Measurements from ENCODE around the gene EML1.
"Not testable (repeated sequence)": the region's sequence is repeated elsewhere in the genome, so short reads cannot be mapped to it uniquely, and the experiment has no call there.

Gene EML1

GRCh38 chr14:99938376-99938775 lies 145.2 kb downstream of the EML1 start:
- DNase-seq (ENCODE audit: low spot score): no peak

GRCh38 chr14:99938896-99939295 lies 145.7 kb downstream of the EML1 start:
- DNase-seq (ENCODE audit: low spot score): no peak

GRCh38 chr14:99939421-99939820 lies 146.2 kb downstream of the EML1 start:
- DNase-seq (ENCODE audit: low spot score): no peak

GRCh38 chr14:99940064-99940463 lies 146.9 kb downstream of the EML1 start:
- DNase-seq (ENCODE audit: low spot score): no peak

- DNase-seq (ENCODE audit: low spot score): no peak
Observed at GRCh38 chr14:99941211-99941610, 148.0 kb downstream of the EML1 start.

GRCh38 chr14:99943620-99944019 lies 150.4 kb downstream of the EML1 start:
- no peak for DNase-seq (ENCODE audit: low spot score)

GRCh38 chr14:99944241-99944651 lies 151.0 kb downstream of the EML1 start:
- no peak for DNase-seq (ENCODE audit: low spot score)

- no peak for DNase-seq (ENCODE audit: low spot score)
Observed at GRCh38 chr14:99945732-99946651, 152.8 kb downstream of the EML1 start.

- peak; percentile 68 for DNase-seq (ENCODE audit: low spot score)
Observed at GRCh38 chr14:99946652-99947489, 153.7 kb downstream of the EML1 start.

GRCh38 chr14:99947695-99948094 lies 154.5 kb downstream of the EML1 start:
- DNase-seq (ENCODE audit: low spot score): no peak

GRCh38 chr14:99949011-99949732 lies 156.0 kb downstream of the EML1 start:
- not testable (repeated sequence) for DNase-seq (ENCODE audit: low spot score)

GRCh38 chr14:99950181-99950580 lies 157.0 kb downstream of the EML1 start:
- no peak for DNase-seq (ENCODE audit: low spot score)

GRCh38 chr14:99951085-99951484 lies 157.9 kb downstream of the EML1 start:
- DNase-seq (ENCODE audit: low spot score): no peak

- DNase-seq (ENCODE audit: low spot score): no peak
Observed at GRCh38 chr14:99952039-99952438, 158.8 kb downstream of the EML1 start.

- DNase-seq (ENCODE audit: low spot score): no peak
Observed at GRCh38 chr14:99952453-99952852, 159.2 kb downstream of the EML1 start.

GRCh38 chr14:99955826-99956455 lies 162.7 kb downstream of the EML1 start:
- no peak for DNase-seq (ENCODE audit: low spot score)

GRCh38 chr14:99958380-99958779 lies 165.2 kb downstream of the EML1 start:
- DNase-seq (ENCODE audit: low spot score): no peak

GRCh38 chr14:99961826-99962518 lies 168.8 kb downstream of the EML1 start:
- DNase-seq (ENCODE audit: low spot score): no peak

GRCh38 chr14:99964979-99965378 lies 171.8 kb downstream of the EML1 start:
- no peak for DNase-seq (ENCODE audit: low spot score)

GRCh38 chr14:99966037-99966835 lies 173.0 kb downstream of the EML1 start:
- DNase-seq (ENCODE audit: low spot score): no peak
